GM18873 (cell line): ENCODE measurements around the gene GPR89B.
"Not testable (repeated sequence)": the region's sequence is repeated elsewhere in the genome, so short reads cannot be mapped to it uniquely, and the experiment has no call there.

Experiments used
- ATAC-seq: cut with Tn5 transposase; IDR thresholded peaks from one replicate; pipeline ENCODE4 v1.9.1; 2021; ENCODE audit warnings: mild to moderate bottlenecking, moderate library complexity, moderate number of reproducible peaks; ENCODE audit not compliant: unreplicated experiment, low FRiP score

Gene GPR89B

GRCh38 chr1:147928236-147929132 lies at the start of gene GPR89B:
GPR89B (plus strand) TSS chr1:147928420; CDS start chr1:147928537, 117 bp downstream.
- peak; percentile 93 for ATAC-seq

GRCh38 chr1:147879911-147880310 lies 48.3 kb upstream of the GPR89B start:
- no peak for ATAC-seq

GRCh38 chr1:147882535-147882934 lies 45.7 kb upstream of the GPR89B start:
- no peak for ATAC-seq

GRCh38 chr1:147890177-147890790 lies 37.9 kb upstream of the GPR89B start:
- no peak for ATAC-seq

GRCh38 chr1:147891088-147891487 lies 37.1 kb upstream of the GPR89B start:
- no peak for ATAC-seq

GRCh38 chr1:147892216-147892615 lies 36.0 kb upstream of the GPR89B start:
- no peak for ATAC-seq

GRCh38 chr1:147892731-147893214 lies 35.4 kb upstream of the GPR89B start:
- ATAC-seq, result no peak

- no peak for ATAC-seq
These were observed 33.1 kb upstream of the GPR89B start for GRCh38 chr1:147895123-147895522.

- no peak for ATAC-seq
These were observed 31.0 kb upstream of the GPR89B start for GRCh38 chr1:147897029-147897752.

GRCh38 chr1:147897789-147898188 lies 30.4 kb upstream of the GPR89B start:
- ATAC-seq, result no peak

- ATAC-seq, result no peak
These were observed 25.9 kb upstream of the GPR89B start, which contains the start of gene GJA8 for GRCh38 chr1:147902253-147902845. GJA8 (plus strand) TSS chr1:147902795; CDS start chr1:147907956, 5,161 bp downstream.

- no peak for ATAC-seq
These were observed 23.5 kb upstream of the GPR89B start for GRCh38 chr1:147904726-147905125.

- ATAC-seq, result no peak
These were observed 20.3 kb upstream of the GPR89B start for GRCh38 chr1:147907786-147908509.

GRCh38 chr1:147912553-147912952 lies 15.7 kb upstream of the GPR89B start:
- ATAC-seq, result no peak

- no peak for ATAC-seq
These were observed 14.8 kb upstream of the GPR89B start for GRCh38 chr1:147913362-147913942.

- ATAC-seq, result no peak
These were observed 8.3 kb upstream of the GPR89B start for GRCh38 chr1:147919896-147920295.

- no peak for ATAC-seq
These were observed 3.4 kb upstream of the GPR89B start for GRCh38 chr1:147924813-147925212.

GRCh38 chr1:147927215-147927614 lies 1.0 kb upstream of the GPR89B start:
- not testable (repeated sequence) for ATAC-seq

- peak; percentile 4 for ATAC-seq
These were observed 531 bp upstream of the GPR89B start for GRCh38 chr1:147927689-147928088.
